NCI-H748 (cell line): ENCODE data around the gene CCDC169.
A peak's percentile ranks its signal among the peaks of the same experiment; 100 is the strongest.

ENCODE experiments used
- DNase-seq: peaks from one replicate; lab custom pipeline; 2025; ENCODE audit not compliant: unreplicated experiment; lab: John Stamatoyannopoulos, UW

The CCDC169 gene

GRCh38 chr13:36248700-36249099, 48.9 kb downstream of the CCDC169 start:
- no peak for DNase-seq

- DNase-seq: no peak
Measured at GRCh38 chr13:36244990-36245389, 52.6 kb downstream of the CCDC169 start.

- no peak for DNase-seq
Measured at GRCh38 chr13:36244073-36244472, 53.5 kb downstream of the CCDC169 start.

DNA sequence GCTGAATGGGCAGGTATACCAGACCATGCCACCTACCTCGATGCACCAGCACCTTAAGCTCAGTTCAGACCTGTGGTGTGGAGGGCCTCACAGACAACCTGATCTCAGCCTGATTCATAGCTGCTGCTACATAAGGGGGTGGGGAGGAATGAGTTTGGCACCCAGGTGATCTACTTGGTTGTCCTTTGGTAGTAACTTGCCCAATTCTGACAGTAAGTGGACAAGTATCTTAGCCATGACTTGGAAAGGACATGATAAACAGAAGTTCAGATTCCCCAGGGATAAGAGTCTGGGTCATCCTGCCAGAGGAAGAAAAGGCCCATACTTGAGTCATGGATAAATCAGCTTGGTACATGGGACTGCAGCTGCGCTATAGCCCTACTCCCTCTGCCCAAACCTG, 54.9 kb downstream of the CCDC169 start:
- DNase-seq: no peak

DNA sequence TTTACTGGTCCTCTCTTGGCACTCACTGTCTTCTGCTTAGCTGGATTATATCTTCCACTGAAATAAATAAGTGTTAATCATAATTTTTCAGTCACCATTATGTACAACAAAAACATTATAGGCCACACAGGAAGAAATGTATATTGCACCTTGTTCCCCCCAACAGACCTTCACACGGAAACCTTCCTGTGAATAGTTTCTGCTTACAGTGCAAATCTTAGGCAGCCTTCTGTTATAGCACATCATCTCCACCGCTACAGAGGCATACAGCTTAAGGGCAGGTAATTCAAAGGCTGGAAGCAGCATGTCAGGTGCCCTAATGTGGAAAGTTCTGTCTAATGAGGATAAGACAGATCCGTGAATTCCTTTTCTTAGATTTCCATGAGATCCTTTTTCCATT, 66.4 kb downstream of the CCDC169 start:
- DNase-seq: no peak

DNA sequence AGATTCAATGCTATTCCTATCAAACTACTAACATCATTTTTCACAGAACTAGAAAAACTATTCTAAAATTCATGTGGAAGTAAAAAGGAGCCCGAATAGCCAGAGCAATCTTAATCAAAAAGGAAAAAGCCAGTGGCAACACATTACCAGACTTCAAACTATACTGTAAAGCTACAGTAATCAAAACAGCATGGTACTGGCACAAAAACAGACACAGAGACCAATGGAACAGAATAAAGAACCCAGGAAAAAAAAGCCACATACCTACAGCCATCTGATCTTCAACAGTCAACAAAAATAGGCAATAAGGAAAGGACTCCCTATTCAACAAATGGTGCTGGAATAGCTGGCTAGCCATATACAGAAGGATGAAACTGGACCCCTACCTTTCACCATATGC, 72.9 kb downstream of the CCDC169 start:
- no peak for DNase-seq

DNA sequence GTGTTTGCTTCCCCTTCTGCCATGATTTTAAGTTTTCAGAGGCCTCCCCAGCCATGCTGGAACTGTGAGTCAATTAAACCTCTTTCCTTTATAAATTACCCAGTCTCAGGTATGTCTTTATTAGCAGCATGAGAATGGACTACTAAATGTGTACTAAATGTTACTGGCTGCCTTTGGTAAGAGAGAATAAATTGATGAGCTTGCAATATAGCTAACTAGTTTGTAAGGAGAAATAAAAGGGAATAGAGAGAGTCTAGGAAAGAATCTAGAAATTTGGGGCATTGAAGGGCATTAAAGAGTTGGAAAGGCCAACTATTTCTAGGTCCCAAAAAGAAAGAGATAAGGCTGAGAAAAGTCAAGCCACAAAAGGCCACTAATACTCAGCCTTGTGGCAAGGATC, 77.7 kb downstream of the CCDC169 start:
- DNase-seq: no peak

DNA sequence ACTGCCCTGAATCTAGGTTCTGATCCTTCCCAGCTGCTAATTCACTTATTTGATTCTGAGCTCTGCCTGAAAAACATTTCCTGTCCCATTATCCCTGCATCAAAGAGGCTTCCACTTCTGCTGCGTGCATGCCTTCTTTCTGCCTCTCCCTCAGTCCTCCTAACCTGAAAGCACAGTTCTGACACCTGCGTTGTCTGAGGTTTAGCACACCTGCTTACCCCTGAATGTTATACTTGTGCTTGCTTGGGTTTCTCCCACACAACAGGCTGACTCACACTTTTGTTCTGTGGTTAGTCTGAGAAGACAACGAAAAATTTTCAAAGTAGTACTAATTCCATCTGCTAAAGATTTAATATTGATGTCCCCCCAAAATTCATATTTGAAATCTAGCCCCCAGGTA, 80.2 kb downstream of the CCDC169 start:
- no peak for DNase-seq

GRCh38 chr13:36214163-36214921, 83.3 kb downstream of the CCDC169 start, which contains the start of gene SOHLH2:
TSS of gene SOHLH2 (minus strand) at chr13:36214556. CDS start at chr13:36214526, 30 bp downstream.
- no peak for DNase-seq

GRCh38 chr13:36212789-36213188, 84.8 kb downstream of the CCDC169 start:
- DNase-seq: peak; percentile 77

GRCh38 chr13:36211567-36211966, 86.0 kb downstream of the CCDC169 start:
- DNase-seq: peak; percentile 64

DNA sequence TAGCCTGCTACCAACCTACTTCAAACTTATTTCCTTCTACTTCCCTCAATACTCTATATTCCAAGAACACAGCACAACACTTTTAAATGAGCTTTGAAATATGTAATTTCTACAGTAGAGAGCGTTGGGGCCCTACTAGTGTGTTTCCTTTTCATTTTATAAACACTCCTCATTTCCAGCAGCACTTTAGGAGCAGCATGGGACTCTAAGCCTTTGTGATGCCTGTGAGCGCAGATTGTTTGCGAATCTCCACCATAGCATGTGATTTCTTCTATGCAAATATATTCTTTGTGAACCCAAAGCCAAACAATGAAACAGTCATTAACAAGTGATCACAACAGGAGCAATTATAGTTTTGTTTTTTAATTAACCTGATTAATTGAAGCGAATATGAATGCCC, 86.9 kb downstream of the CCDC169 start:
- peak; percentile 10 for DNase-seq

DNA sequence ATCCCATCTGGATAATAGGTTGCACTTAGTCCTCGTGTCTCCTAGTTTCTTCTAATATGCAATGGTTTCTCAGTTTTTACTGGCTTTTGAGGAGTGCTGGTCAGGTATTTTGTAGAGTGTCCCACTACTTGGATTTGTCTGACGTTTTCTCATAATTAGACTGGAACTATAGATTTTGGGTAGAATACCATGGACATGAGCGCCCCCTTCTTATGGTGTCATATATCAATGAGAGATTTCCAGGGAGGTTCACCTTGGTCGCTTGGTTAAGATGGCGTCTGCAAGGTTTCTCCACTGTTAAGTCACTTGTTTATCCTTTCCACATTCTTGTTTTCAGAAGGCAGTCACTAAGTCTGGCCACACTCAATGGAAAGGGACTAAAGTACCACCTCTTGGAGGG, 89.9 kb downstream of the CCDC169 start:
- peak; percentile 39 for DNase-seq

DNA sequence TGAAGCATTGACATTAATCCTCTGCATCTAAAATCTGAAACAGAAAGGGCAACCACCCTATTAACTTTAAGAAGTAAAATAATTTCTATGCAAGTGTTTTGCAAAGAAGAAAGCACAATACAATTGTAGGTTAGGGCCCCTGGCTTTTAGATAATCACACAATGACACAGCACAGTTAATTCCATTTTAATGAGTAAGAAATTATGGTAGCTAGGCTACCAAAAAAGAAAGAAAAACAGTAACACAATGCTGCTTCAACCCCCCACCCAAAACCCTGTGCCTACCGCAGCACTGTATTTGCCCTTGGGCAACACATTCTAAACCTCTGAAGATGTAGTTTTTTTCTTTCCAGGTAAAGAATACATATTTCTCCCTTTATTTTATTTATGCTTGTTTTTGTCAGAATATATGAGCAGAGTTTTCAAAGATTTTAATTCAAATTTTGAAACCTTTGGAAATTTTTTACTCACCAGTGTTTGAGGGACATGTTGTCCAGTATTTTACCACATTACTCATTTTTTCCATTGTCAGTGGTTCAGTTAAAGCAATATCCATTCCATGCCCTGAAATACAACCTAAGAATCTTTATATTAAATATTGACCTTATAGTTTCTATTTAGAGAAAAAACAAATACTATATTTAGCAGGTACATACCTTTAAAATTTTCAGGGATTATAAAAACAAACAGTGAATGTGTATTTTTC, 104.3 kb downstream of the CCDC169 start:
- DNase-seq: peak; percentile 96

DNA sequence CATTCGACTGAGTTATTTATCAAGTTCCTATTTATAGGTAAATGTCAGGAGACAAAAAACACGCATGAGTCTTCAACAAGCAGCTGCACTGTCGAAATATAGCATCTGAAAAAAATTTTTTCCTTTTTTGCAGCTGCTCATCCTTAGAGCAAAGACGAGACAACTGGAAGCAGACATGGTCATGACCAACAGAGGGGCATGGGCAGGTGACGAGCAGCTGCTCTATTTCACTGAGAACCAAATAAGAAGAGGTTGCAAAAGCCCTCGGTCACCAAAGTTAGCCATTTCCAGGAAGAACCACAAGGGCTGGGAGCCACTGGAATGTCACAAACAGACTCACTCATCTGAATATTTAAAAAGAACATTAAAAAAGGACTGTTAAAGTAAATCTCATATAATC, 105.4 kb downstream of the CCDC169 start:
- DNase-seq: peak; percentile 83

GRCh38 chr13:36190771-36191170, 106.8 kb downstream of the CCDC169 start:
- DNase-seq: no peak

- DNase-seq: no peak
Measured at GRCh38 chr13:36188441-36188840, 109.2 kb downstream of the CCDC169 start.

DNA sequence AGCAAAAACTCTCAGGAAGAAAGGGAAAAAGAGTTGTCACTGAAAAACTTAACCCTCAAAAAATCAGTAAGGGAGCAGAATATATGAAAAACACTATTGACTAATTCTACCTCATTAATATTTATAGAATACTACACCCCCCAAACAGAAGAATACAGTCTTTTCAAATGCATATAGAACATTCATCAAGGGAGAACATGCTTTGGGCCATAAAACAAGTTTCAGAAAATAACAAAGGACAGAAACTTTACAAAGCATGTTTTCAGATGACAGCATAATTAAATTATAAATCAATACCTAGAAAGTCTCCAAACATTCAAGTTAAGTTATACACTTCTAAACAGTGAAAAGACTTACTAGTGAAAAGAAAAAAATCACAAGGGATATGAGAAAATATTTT, 113.7 kb downstream of the CCDC169 start:
- DNase-seq: no peak
